ENCODE data around the gene PSMG4.

GRCh38 chr6:3266170-3266569 lies 7.4 kb downstream of the PSMG4 start:
- TF ChIP-seq GLI2 (tag by site-specific recombination; IDR thresholded peaks at IDR 0.05; ENCODE audit: borderline replicate concordance, low read depth) (no peak), CTCF (tag by site-specific recombination; IDR thresholded peaks at IDR 0.05) (no peak)

All from HEK293 (cell line).